ENCODE data around the gene SIMC1.
"Not testable (repeated sequence)": the region's sequence is repeated elsewhere in the genome, so short reads cannot be mapped to it uniquely, and the experiment has no call there.

GRCh38 chr5:176239304-176239703, 1.1 kb downstream of the SIMC1 start:
- not testable (repeated sequence) for TF ChIP-seq EZH2 (IDR thresholded peaks at IDR 0.05; ENCODE audit: borderline replicate concordance, low read depth, low read length, severe bottlenecking); GATA2 (IDR thresholded peaks at IDR 0.05; ENCODE audit: insufficient read depth, insufficient read length, low read depth, low read length); CTCF (IDR thresholded peaks at IDR 0.05; ENCODE audit: extremely low read depth in 1 of 2, insufficient read depth in 1 of 2, low read depth in 1 of 2, low read length in 2 of 2); POLR2AphosphoS5 (IDR thresholded peaks at IDR 0.05; ENCODE audit: insufficient read depth, low read depth, low read length); FOS (IDR thresholded peaks at IDR 0.05; ENCODE audit: borderline replicate concordance, insufficient read depth, low read length)

Measured in endothelial cell of umbilical vein (primary cell).